Right kidney (tissue), 1 donor: Measurements from ENCODE around the gene PTPRD.
"Not testable (repeated sequence)": the region's sequence is repeated elsewhere in the genome, so short reads cannot be mapped to it uniquely, and the experiment has no call there.

ENCODE experiments used
- DNase-seq: peaks from one replicate; pipeline ENCODE4 v3.0.0-alpha.2; 2016

The PTPRD gene

DNA sequence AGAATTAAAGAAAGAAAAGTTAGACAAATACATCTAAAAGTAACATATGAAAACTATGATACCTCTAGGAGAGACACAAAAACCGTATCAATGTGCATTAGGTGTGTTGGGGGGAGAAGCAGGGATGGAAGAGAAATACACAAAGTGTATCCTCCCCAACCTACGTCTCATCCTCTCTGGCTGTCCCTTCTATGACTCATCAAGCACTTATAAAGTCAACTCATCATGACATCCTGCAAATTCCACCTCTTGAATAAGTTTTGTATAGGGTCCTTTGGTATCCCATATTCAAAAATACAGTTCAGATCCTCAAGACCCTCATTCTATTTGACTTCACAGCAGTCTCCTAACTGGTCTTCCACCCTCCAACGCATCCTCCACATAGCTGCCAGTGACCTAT is 1895.7 kb downstream of the PTPRD start:
- no peak for DNase-seq

DNA sequence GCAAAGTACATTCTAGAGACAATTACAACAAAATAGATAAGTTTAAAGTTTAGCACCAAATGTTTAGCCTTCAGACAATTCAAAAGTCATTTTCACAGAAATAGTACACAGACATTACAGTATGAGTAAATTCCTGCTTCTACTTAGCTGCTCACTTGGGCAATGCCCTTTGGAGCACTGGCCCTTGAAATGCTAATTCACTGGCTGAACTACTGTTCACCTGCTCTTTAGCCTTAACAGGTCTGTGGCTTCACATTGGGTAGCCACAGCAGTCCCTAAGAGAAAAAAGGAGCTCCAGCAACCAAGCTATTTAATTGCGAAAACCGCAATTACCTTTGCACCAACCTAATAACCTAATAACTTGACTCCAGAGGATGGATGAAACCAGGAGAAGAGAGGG is 1897.0 kb downstream of the PTPRD start:
- no peak for DNase-seq

DNA sequence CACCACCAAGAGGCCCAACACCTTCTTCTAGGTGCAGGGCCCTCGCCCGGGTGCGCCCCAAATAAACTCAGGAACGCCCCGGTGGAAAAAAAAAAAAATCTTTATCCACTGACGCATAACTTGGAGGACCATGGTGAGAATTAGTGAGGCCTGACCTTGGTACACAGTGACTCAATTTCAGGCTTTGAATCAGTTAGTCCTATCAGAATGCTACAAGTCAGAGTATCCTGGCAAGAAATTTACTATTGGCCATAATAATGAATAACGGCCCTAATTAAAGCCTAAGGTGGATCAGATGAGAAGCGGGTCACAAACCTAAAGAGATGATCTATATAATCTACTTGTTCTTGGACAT is 1899.0 kb downstream of the PTPRD start:
- no peak for DNase-seq

DNA sequence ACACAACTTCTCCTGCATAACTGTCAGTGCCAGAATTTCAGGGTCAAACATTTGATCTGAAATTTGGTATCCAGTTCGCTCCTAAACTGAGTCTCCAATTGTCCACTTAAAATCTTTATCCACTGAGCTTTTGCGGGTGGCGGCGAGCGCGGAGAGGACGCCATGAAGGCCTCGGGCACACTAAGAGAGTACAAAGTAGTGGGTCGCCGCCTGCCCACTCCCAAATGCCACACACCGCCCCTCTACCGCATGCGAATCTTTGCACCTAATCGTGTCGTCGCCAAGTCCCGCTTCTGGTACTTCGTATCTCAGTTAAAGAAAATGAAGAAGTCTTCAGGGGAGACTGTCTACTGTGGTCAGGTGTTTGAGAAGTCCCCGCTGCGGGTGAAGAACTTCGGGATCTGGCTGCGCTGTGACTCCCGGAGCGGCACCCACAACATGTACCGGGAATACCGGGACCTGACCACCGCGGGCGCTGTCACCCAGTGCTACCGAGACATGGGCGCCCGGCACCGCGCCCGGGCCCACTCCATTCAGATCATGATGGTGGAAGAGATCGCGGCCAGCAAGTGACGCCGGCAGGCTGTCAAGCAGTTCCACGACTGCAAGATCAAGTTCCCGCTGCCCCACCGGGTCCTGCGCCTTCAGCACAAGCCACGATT is 1899.5 kb downstream of the PTPRD start:
- no peak for DNase-seq

DNA sequence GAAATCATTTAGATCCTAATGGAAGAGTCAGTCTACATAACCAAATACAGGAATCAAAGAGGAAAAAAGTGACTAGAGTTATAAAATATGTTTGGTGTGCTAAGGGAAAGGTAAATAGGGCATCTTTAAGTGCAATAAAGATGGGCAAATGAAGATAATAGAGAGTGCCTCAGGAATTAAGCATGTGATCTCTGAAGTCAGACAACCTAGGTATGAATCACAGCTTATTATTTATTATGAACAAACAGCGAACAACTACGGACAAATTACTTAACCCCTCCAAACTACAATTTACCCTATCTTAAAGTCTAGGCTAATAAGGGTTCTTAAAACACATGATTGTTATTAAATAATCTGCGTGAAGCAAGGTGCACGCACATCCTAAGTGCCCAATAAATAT is 1903.1 kb downstream of the PTPRD start:
- DNase-seq: no peak

DNA sequence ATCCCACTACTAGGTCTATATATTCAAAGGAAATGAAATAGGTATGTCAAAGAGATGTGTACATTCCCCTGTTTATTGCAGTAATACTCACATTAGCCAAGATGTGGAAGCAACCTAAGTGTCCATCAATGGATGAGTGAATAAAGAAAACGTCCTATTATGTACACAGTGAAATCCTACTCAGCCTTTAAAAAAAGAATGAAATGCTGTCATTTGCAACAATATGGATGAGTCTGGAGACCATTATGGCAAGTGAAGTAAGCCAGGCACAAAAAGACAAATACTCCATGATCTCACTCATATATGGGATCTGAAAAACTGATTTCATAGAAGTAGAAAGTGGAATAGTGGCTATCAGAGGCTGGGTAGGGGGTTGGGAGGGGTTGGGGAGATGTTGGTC is 1904.1 kb downstream of the PTPRD start:
- no peak for DNase-seq

DNA sequence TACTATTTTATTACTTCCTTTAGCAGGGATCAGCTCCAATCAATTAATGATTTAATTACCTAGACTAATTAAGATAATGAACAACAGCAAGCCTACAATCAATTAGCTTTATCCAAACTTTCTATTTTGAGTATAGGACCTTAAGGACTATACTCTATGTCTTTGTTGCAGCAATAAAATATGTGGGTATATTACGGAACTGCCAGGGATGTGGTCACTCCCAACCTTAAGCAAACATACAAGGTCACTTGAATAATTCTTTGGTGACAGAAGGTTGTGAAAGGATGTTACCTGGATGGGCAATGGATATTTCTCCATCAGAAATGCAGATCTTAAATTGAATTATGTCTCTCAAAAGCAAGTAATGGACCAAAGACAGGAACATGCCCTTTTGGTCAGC is 1905.8 kb downstream of the PTPRD start:
- DNase-seq: no peak

DNA sequence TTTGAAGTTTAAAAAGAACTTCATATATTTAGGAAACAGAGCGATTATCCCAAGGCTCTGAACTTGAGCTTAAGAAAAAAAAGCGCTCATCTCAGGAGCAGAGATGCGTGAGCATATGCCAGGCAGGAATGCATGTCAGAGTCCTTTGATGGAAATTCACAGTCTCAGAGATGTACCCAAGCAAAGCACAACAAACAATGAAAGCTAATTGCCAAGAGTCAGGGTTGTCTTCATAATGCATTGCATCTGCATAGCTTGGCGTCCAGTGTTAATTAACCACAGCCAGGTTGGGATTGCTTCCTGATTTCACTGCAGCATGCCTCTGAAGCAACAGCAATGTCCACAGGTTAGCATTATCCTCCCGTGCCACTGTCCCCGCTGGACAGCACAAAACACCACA is 1906.3 kb downstream of the PTPRD start:
- no peak for DNase-seq

DNA sequence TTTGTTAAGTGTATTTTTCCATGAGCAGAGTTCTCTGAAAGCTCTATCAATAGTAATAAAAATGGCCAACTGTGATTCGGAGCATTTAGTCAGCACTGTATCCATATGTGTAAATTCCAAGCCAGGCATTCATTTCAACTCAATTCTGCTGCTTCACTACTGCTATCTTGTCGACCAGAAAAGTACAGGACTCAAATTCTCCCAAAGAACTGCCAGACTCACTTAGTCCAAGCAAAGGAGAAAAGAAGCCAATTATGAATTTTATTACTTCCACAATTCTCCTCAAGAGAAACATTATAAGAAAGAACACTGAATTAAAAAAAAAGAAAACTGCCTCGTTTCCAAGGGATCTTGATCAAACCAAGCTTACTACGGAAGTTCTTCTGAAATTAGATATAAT is 1906.9 kb downstream of the PTPRD start:
- DNase-seq: no peak

DNA sequence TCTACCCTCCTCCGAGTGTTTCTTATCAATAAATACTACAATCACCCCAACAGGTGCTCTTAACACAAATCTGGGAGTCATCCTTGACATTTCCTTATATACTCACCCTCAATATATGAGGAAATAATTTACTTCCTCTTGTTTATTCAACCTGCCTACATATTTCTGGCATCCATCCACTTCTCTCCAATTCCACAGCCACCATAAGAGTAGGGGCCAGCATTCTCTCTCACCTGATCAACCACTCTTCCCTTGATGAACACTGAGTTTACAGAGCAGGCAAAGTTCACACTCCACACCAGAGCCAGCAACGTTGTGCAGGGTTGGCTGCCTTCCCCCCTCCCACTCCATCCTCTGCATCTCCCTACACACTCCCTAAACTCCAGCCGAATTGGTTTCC is 1908.9 kb downstream of the PTPRD start:
- DNase-seq: no peak

DNA sequence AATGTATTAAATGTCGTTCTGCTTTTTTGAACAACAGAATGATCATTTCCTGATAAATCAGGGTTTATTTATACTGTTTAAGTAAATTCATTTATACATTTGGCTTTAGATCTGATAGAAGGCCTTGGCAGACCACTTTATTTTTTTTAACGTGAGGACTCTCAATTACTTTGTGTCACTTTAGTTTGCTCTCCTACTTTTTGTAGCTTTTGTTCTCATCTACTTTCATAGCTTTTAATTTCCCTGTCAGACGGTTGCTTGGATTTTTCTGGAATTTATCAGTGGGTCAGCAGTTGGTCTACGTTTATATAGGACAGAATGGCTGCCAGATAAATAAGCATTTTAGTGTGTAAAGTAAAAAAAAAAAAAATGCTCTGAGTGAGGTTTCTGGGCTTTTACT is 1910.9 kb downstream of the PTPRD start:
- DNase-seq: no peak

DNA sequence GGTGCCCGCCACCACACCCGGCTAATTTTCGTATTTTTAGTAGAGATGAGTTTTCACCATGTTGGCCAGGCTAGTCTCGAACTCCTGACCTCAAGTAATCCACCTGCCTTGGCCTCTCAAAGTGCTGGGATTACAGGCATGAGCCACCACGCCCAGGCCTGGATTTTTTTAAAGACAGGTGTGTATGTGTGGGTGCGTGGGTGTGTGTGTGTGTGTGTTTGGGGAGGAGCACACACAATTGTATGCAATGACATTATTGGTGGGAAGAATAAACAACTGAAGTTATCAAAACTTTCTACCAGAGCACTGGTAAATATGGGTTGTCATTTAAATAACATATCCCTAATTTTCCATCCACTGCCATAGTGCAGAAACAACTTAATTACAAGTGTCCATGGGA is 1915.2 kb downstream of the PTPRD start:
- DNase-seq: not testable (repeated sequence)

DNA sequence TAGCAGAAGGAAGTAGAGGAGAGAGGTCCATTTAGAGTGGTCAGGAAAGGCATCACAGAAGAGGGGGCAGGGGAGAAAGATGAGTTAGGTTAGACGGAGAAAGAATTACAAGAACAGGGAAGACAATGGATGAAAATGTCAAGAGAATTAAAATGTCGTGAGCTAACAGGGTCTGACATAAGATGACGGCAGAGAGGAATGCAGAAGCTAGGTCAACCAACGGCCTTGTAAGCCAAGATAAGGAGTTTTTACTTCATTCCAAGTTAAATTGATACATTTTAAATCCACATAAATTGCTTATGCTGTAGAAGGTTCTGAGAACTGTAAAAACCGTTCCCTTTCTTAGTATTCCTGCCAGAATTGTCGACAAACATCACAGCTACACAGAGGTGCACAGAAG is 1916.3 kb downstream of the PTPRD start:
- DNase-seq: no peak

DNA sequence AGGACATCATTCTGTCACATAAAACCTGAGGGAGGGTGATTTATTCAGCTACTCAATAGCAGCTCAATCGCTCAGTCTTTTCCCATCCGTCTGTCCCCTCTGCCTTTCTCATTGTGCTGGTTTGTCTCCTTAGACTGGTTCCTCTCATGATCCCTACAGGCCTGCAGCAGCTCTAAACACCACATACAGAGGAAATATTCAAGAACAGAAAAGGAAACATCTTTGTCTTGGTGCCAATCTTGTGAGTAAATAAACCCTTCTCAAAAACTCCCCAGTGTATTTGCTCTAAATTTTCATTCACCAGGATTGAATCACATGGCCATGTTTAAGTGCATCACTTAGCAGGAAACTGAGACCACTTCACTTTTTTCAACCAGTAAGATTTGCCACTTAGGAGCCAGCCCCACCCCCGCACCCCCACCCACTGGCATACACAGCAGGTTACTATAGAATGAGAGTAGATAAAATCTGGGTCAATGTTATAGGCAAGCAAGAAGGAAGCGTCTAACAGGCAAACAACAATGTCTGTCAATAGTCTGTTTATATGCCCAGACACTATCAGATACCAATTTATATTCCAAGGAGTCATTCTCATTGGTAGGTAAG is 1917.7 kb downstream of the PTPRD start:
- DNase-seq: no peak

DNA sequence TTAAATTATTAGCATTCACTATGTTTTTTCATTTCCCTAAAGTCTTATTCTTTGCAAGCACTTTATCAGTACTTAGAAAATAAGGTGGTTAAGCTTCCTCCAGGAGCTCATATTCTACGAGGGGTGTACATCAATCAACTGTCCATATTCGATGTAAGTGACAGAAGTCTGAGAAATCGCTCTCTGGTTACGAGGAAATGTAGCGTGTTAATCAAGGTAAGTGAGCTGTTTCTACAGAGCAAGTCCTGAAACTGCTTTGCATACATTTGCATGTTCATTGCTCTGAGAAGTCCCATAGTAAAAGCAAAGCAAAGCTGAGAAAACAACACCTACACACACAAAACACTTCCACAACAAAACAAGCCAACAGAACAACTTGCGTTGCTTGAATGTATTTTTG is 1919.3 kb downstream of the PTPRD start:
- DNase-seq: no peak

DNA sequence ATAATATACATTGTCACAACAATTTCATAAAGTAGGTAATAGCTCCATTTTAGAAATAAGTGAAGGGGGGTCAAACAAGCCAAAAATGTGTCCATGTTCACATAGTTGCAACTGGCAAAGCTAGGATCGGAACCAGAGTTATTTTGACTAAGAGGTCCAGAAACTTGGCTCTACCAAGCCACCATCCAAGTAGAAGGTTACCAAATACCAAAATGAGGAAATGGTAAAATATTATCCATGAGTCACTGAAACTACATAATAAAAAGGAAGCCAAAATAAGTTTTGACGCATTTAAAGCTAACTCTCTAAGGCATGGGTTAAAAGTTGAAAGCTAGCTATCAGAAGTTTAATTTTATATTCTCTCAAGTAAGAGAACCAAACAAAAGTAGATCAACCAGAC is 1926.3 kb downstream of the PTPRD start:
- DNase-seq: no peak

DNA sequence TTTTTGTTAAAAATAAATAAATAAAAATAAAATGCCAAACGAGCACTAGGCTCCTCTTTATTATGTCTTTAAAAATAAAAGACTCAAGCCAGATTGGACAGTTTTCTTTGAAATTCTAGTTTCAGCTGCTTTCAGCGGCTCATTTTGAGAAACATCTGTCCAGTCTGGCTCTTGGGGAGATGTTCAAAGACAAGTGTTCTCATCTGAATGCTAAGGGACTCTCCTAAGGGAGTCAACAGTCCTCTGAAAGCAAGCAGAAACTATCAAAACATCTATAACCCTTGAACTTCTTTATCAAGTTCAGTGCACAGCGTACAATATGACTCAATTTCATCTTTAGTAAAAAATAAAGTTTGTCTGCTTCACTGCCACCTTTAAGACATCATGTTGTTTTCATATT is 1927.0 kb downstream of the PTPRD start:
- DNase-seq: no peak

DNA sequence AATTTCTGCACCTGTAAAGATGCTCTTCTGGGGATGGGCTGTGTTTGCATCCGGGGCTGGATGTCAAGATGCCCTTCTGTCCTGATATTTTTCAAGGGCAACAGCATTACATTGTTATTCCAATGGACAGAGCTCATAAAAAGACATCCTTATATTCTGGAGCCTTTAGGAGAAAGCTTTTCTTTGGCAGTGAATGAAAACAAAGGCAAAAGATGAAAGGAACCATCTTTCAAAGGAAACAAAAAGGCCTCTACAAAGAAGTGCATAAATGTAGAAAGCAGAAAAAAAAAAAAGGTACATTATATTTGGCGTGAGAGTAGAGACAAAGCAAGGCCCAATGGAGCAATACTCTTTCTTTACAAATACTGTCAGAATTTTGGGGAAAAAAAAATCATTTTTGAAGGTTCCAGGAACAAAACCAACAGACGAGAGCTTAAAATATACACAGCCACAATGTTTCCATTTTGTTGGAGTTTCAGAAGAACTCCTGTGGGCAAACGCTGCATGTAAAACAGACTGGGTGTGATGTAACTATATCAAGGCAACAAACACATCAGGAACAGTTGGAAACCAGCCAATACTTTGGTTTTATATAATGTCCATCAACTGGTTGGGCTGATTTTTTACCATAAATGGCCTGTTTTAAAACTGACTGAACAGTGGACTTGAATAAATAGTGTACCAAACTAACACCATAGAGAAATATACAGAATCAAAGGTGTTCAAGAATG is 1927.7 kb downstream of the PTPRD start:
- DNase-seq: no peak

DNA sequence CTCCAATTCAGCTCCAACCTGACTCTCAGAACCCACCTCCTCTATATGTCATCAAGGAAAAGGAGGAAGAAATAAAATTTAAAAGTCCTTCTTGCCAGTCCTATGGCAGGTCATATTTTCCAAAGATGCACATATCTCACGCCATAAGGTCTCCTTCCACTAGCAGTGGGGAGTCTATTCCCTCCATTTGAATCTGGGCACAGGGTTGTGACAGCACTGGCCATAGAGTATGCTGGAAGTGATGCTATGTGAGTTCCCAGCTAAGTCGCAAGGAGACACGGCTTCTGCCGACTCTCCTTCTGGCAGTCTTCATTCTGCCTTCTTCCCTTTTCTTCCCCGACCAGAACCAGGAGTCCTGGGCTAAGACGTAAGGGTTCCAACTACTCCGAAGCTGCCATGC is 1929.3 kb downstream of the PTPRD start:
- DNase-seq: no peak

DNA sequence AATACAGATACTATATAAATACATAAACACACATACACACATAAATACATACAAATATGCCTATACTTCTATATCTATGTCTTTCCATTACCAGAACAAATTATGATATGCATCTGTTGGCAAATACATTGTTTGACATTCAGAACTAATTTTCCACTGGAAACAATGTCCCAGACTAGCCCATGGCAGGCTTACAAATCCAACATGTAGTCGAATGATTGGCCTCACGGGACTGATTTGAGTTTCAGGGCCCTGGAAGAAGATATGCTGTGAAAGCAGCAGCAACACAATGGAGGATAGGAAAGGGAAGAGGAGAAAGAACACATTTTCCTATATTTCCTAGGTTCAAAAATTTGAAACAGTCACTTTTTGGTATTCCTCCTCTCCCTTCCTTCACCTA is 1932.1 kb downstream of the PTPRD start:
- no peak for DNase-seq

DNA sequence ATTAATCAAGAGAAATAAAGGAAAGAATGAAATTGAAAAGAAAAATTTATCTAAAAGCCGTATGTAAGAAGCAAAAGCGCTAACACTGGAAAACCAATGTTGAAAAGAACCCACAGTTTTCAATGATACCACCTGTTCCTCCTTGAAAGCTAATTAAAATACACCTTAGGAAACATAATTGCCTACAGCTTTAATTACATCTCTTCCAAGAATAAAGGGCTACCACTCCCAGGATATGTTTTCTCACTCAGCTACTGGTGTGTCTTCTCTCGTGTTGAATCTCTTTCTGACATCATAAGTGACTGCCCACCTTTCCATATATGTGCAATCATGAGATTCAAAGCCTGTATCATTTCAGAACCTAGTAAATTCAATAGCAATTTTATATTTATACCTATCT is 1932.6 kb downstream of the PTPRD start:
- DNase-seq: no peak

DNA sequence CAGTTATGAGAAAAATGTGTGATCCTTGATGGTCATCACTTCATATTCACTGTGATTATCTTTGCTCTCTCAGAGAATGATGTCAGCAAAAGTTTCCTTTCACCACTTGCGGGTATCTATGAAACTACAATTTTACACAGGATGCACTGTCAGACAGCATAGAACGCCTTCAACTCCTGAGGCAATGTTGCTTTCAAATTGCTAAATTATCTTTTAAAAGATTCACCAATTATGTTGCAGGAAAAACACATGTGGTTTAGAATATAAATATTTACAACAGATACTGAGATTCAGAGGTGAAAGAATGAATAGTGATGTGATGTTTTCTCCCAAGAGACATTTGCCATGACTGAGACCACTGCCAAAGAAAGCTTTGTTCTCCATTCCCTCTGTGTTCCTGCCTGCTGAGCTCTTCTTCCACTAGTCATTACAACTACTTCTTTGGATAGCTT is 1933.4 kb downstream of the PTPRD start:
- DNase-seq: no peak

DNA sequence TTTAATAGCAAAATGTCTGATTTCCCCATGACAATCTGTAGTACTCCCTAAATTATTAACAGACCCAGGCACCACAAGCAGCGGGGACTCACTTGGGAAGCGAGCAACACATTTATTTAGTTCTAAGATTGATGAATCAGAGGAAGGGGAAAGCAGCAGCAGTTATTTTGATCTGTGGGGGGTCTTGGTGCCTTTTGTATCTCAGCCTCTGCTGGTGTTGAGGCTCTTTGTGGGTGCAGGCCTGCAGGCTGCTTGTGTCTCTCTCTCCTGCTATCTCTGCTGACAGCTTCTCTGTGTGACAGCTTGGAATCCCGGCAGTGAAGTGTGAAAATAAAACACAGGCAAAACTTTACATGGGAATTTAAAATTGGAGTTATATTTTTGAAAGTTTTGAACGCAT is 1935.1 kb downstream of the PTPRD start:
- DNase-seq: no peak

DNA sequence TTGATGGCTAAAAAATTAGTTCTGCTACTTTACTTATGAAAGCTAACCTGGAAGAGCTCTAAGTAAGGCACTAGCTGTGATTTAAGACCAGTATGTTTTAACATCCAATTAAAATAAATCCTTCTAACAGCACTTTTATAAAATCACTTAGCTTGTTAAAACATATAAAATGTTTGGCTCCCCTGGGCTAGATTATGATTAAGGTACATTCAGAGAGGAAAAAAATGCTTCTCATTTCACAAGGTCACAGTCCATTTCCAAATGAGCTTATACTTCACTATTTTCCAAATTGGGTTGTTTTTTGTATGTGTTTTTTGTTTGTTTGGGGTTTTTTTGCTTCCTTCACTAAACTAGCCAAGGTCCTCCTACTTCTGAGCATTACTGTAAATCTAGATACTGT is 1938.3 kb downstream of the PTPRD start:
- no peak for DNase-seq
